IMR-90 (cell line): ENCODE measurements around the gene OR6T1. TPM values are rescaled to one million over a fixed set of nuclear protein-coding genes. Genes with fewer than 3 reads are reported as not detected.

ENCODE experiments used
- ATAC-seq: fragments of 200-7000 bp; cut with Tn5 transposase; 2 replicates; pipeline ENCODE4 v1.9.1; 2020; ENCODE audit warnings: low read depth, mild to moderate bottlenecking, moderate library complexity
- BruUV-seq: library from RNA; stranded (reverse); fragments of 400-500 nt; replicated peaks from 2 replicates; lab custom pipeline; 2021; lab: Mats Ljungman, UMichigan
- CTCF ChIA-PET: fragments of 300-600 bp; formaldehyde crosslinking; extraction: SDS; loops from one replicate; lab custom pipeline; 2021; ENCODE audit warnings: antibody characterized with exemption; lab: Yijun Ruan, JAX
- POLR2A ChIA-PET: fragments of 300-600 bp; sonication (Branson Sonifier 250); formaldehyde crosslinking; loops from one replicate; lab custom pipeline; 2022; ENCODE audit warnings: antibody characterized with exemption; ENCODE audit not compliant: unreplicated experiment; lab: Charles Lee
- DNase-seq: peaks from one replicate; pipeline ENCODE4 v3.0.0; 2013
- H2AFZ ChIP-seq: replicated peaks from 2 replicates; pipeline ENCODE3; 2013; ENCODE audit warnings: low read length, mild to moderate bottlenecking; ENCODE audit not compliant: poor library complexity
- H2AK5ac ChIP-seq: 2 replicates; pipeline ENCODE4 v1.6.1; 2013; ENCODE audit warnings: low read depth, low read length, inconsistent platforms
- H2AK9ac ChIP-seq: replicated peaks from 2 replicates; pipeline ENCODE3; 2013; ENCODE audit warnings: mild to moderate bottlenecking, low read depth, low read length, moderate library complexity; ENCODE audit not compliant: poor library complexity
- H2BK120ac ChIP-seq: 2 replicates; pipeline ENCODE4 v1.6.1; 2013; ENCODE audit warnings: low read depth, low read length, inconsistent platforms
- H2BK15ac ChIP-seq: 3 replicates; pipeline ENCODE4 v1.6.1; 2013; ENCODE audit warnings: low read depth, low read length, inconsistent platforms
- H2BK20ac ChIP-seq: 2 replicates; pipeline ENCODE4 v1.6.1; 2013; ENCODE audit warnings: low read depth, mild to moderate bottlenecking, inconsistent platforms, low read length, moderate library complexity
- H2BK5ac ChIP-seq: 2 replicates; pipeline ENCODE4 v1.6.1; 2013; ENCODE audit warnings: mild to moderate bottlenecking, low read depth, low read length, inconsistent platforms; ENCODE audit not compliant: poor library complexity, severe bottlenecking
- H3K14ac ChIP-seq: replicated peaks from 2 replicates; pipeline ENCODE4 v1.6.1; 2013; ENCODE audit warnings: low read depth, low read length, inconsistent platforms
- H3K18ac ChIP-seq: 2 replicates; pipeline ENCODE4 v1.6.1; 2013; ENCODE audit warnings: low read depth, low read length, control low read depth
- H3K23ac ChIP-seq: 2 replicates; pipeline ENCODE4 v1.6.1; 2013; ENCODE audit warnings: low read depth, low read length, inconsistent platforms
- H3K27ac ChIP-seq: 2 replicates; pipeline ENCODE4 v1.5.1; 2013; ENCODE audit warnings: mild to moderate bottlenecking, control low read depth, low read length; ENCODE audit not compliant: insufficient read depth
- H3K27me3 ChIP-seq: 2 replicates; pipeline ENCODE4 v1.6.1; 2013; ENCODE audit warnings: low read length; ENCODE audit not compliant: control insufficient read depth, insufficient read depth
- H3K36me3 ChIP-seq: 2 replicates; pipeline ENCODE4 v1.6.1; 2013; ENCODE audit warnings: low read length, mixed read lengths; ENCODE audit not compliant: control insufficient read depth, insufficient read depth
- H3K4ac ChIP-seq: 2 replicates; pipeline ENCODE4 v1.6.1; 2013; ENCODE audit warnings: low read depth, low read length, inconsistent platforms
- H3K4me1 ChIP-seq: 2 replicates; pipeline ENCODE4 v1.6.1; 2013; ENCODE audit warnings: low read length, mixed read lengths; ENCODE audit not compliant: control insufficient read depth, insufficient read depth
- H3K4me2 ChIP-seq: 2 replicates; pipeline ENCODE4 v1.6.1; 2013; ENCODE audit warnings: low read depth, mild to moderate bottlenecking, control low read depth, low read length, moderate library complexity
- H3K4me3 ChIP-seq: 2 replicates; pipeline ENCODE4 v1.5.1; 2013; ENCODE audit warnings: low read depth, mild to moderate bottlenecking, control low read depth, low read length, moderate library complexity; ENCODE audit not compliant: insufficient read depth
- H3K56ac ChIP-seq: 2 replicates; pipeline ENCODE4 v1.6.1; 2013; ENCODE audit warnings: low read length, inconsistent platforms; ENCODE audit not compliant: insufficient read depth; ENCODE audit errors: extremely low read depth
- H3K79me1 ChIP-seq, 2 experiments: 2 replicates each; pipeline ENCODE4 v1.6.1; 2013; ENCODE audit warnings: low read length in 2 of 2, inconsistent platforms in 1 of 2, low read depth in 1 of 2
- H3K9ac ChIP-seq: 2 replicates; pipeline ENCODE4 v1.6.1; 2013; ENCODE audit warnings: low read depth, low read length, control low read depth
- H3K9me1 ChIP-seq: 2 replicates; pipeline ENCODE4 v1.6.1; 2013; ENCODE audit warnings: low read length, inconsistent platforms; ENCODE audit not compliant: insufficient read depth
- H3K9me3 ChIP-seq: 2 replicates; pipeline ENCODE4 v1.6.1; 2013; ENCODE audit warnings: low read length; ENCODE audit not compliant: control insufficient read depth, insufficient read depth
- H4K20me1 ChIP-seq: 2 replicates; pipeline ENCODE4 v1.6.1; 2013; ENCODE audit warnings: low read length, inconsistent platforms; ENCODE audit not compliant: insufficient read depth
- H4K5ac ChIP-seq: 2 replicates; pipeline ENCODE4 v1.6.1; 2013; ENCODE audit warnings: mild to moderate bottlenecking, low read depth, low read length, control low read depth
- H4K8ac ChIP-seq, 2 experiments: 2 replicates each; pipeline ENCODE4 v1.6.1; 2013; ENCODE audit warnings: low read depth in 2 of 2, low read length in 2 of 2, control low read depth in 1 of 2, inconsistent platforms in 1 of 2
- H4K91ac ChIP-seq: 2 replicates; pipeline ENCODE4 v1.6.1; 2013; ENCODE audit warnings: low read depth, low read length, inconsistent platforms; ENCODE audit not compliant: insufficient read depth
- BHLHE40 ChIP-seq: fragments of 150-350 bp; IDR thresholded peaks from 2 replicates; pipeline ENCODE4 v1.6.1; 2016; ENCODE audit warnings: mild to moderate bottlenecking, low read depth, low read length
- CEBPB ChIP-seq: IDR thresholded peaks from 2 replicates; pipeline ENCODE4 v1.6.1; 2012; ENCODE audit warnings: low read depth, low read length, improper control_type of control experiment
- CHD1 ChIP-seq: IDR thresholded peaks from 2 replicates; pipeline ENCODE4 v1.6.1; 2012; ENCODE audit warnings: low read depth, low read length, improper control_type of control experiment
- CTCF ChIP-seq: conservative IDR thresholded peaks from 2 replicates; pipeline ENCODE4 v1.5.1; 2012; ENCODE audit warnings: mild to moderate bottlenecking, low read depth, low read length, improper control_type of control experiment
- FOS ChIP-seq: fragments of 150-350 bp; IDR thresholded peaks from 2 replicates; pipeline ENCODE4 v1.6.1; 2016; ENCODE audit warnings: low read depth, low read length
- MAFK ChIP-seq: IDR thresholded peaks from 2 replicates; pipeline ENCODE4 v1.6.1; 2012; ENCODE audit warnings: low read depth, low read length, improper control_type of control experiment
- MAZ ChIP-seq: IDR thresholded peaks from 2 replicates; pipeline ENCODE4 v1.6.1; 2012; ENCODE audit warnings: low read depth, mild to moderate bottlenecking, low read length, improper control_type of control experiment, moderate library complexity, borderline replicate concordance
- MXI1 ChIP-seq: IDR thresholded peaks from 2 replicates; pipeline ENCODE4 v1.6.1; 2012; ENCODE audit warnings: low read depth, mild to moderate bottlenecking, low read length, moderate library complexity, borderline replicate concordance
- NFE2L2 ChIP-seq: fragments of 150-350 bp; IDR thresholded peaks from 2 replicates; pipeline ENCODE4 v1.6.1; 2016; ENCODE audit warnings: low read depth, mild to moderate bottlenecking, low read length
- POLR2A ChIP-seq: IDR thresholded peaks from 2 replicates; pipeline ENCODE4 v1.6.1; 2012; ENCODE audit warnings: mild to moderate bottlenecking, low read depth, low read length
- RAD21 ChIP-seq: IDR thresholded peaks from 2 replicates; pipeline ENCODE4 v1.6.1; 2012; ENCODE audit warnings: low read length, improper control_type of control experiment
- RCOR1 ChIP-seq: IDR thresholded peaks from 2 replicates; pipeline ENCODE4 v1.6.1; 2012; ENCODE audit warnings: mild to moderate bottlenecking, low read length, improper control_type of control experiment; ENCODE audit not compliant: insufficient replicate concordance
- RFX5 ChIP-seq: IDR thresholded peaks from 2 replicates; pipeline ENCODE4 v1.8.0; 2012; ENCODE audit warnings: low read depth, mild to moderate bottlenecking, low read length, moderate library complexity
- SMC3 ChIP-seq: fragments of 150-350 bp; IDR thresholded peaks from 2 replicates; pipeline ENCODE4 v1.6.1; 2016; ENCODE audit warnings: low read depth, mild to moderate bottlenecking, antibody characterized with exemption, low read length, moderate library complexity
- WGBS, 2 experiments: methylation state at CpG; one replicate each; pipeline versions ENCODE4 v1.1.5 to v1.1.7; 2013; ENCODE audit warnings: missing lambda C conversion rate in 2 of 2; ENCODE audit not compliant: insufficient read length in 1 of 2; ENCODE audit errors: extremely low coverage in 2 of 2; 5-methylcytosine and 5-hydroxymethylcytosine counted together
- dilution Hi-C: fragments of 300-500 bp; cut with HindIII; formaldehyde crosslinking; loops from one replicate; pipeline ENCODE4 v1.14.3; 2018; ENCODE audit warnings: low sequenced_read_pairs; ENCODE audit not compliant: unreplicated experiment
- in situ Hi-C: fragments of 300-500 bp; cut with MboI; formaldehyde crosslinking; loops from 3 replicates; pipeline ENCODE4 v1.14.3; 2019; ENCODE audit warnings: low sequenced_read_pairs, inconsistent platforms, mixed read lengths
- intact Hi-C: fragments of 100-400 bp; cut with micrococcal nuclease; formaldehyde crosslinking; loops from 2 replicates; pipeline ENCODE4 v1.10.0; 2022
- polyA plus RNA-seq, 3 experiments: library from polyadenylated mRNA; depleted of rRNA; stranded (reverse); fragments of >200 nt; gene quantifications; 2 replicates each; pipeline ENCODE4 v1.2.3, GENCODE V29; 2012; ENCODE audit warnings: low replicate concordance in 1 of 3
- total RNA-seq: library from RNA; depleted of rRNA; stranded (reverse); fragments of >200 nt; gene quantifications from 2 replicates; pipeline ENCODE4 v1.2.3, GENCODE V29; 2012
- TF ChIP-seq, protein P1 (sequence below): fragments of 150-350 bp; IDR thresholded peaks from 2 replicates; pipeline ENCODE4 v1.6.1; 2017; ENCODE audit warnings: mild to moderate bottlenecking, antibody characterized with exemption, low read length, low read depth
- TF ChIP-seq, protein P2 (sequence below): fragments of 150-350 bp; IDR thresholded peaks from 2 replicates; pipeline ENCODE4 v1.6.1; 2016; ENCODE audit warnings: low read depth, mild to moderate bottlenecking, low read length, moderate library complexity, borderline replicate concordance

The OR6T1 gene
- total and polyA plus RNA-seq, 2 of the 4 experiments (the other 2 are of a cell fraction), result not detected

- DNase-seq (no peak), ATAC-seq (no peak)
Measured at GRCh38 chr11:123905826-123906225, 37.8 kb downstream of the OR6T1 start.

More at GRCh38 chr11:123905826-123906225, 37.8 kb downstream of the OR6T1 start:
- Histone ChIP-seq H3K23ac (no peak overlapping the region), H3K18ac (no peak overlapping the region), H3K36me3 (no peaks in the 10 kb centered on the region), H2AFZ (no peak overlapping the region), H2BK5ac (no peak overlapping the region), H3K9ac (no peak overlapping the region), H2BK20ac (no peak overlapping the region), H2AK9ac (no peak overlapping the region), H3K4ac (no peak overlapping the region), H2AK5ac (no peak overlapping the region), H2BK15ac (no peak overlapping the region), H3K9me1 (no peaks in the 10 kb centered on the region), H3K4me3 (no peak overlapping the region), H3K4me1 (no peaks in the 10 kb centered on the region), H3K14ac (no peak overlapping the region), H4K5ac (no peak overlapping the region), H3K9me3 (peaks cover 5% of the 10 kb centered on the region; the same call in 1 of the 2 replicates), H3K27me3 (no peaks in the 10 kb centered on the region), H4K8ac (no peak overlapping the region), H3K79me1 (no peaks in the 10 kb centered on the region), H4K20me1 (no peaks in the 10 kb centered on the region), H4K91ac (no peak overlapping the region), H3K27ac (no peak overlapping the region), H3K4me2 (no peak overlapping the region), H3K56ac (no peak overlapping the region), H2BK120ac (no peak overlapping the region)
- ChIA-PET CTCF (no interaction called here), POLR2A (interaction anchor here (0.6 kb wide), 1 partner anchor 638 kb away, joined by 4 read pairs; no protein-coding TSS in a partner anchor)
- WGBS, 2 experiments, result no CpG with 5 or more reads among the region's 3 CpGs
- intact Hi-C loops (no loop called here), in situ Hi-C loops (no loop called here), dilution Hi-C loops (no loop called here)
- BruUV-seq, result no TSS peak
- no peak for TF ChIP-seq RCOR1
- TF ChIP-seq MAFK, result no peak
- no peak for TF ChIP-seq POLR2A
- TF ChIP-seq, protein P1, sequence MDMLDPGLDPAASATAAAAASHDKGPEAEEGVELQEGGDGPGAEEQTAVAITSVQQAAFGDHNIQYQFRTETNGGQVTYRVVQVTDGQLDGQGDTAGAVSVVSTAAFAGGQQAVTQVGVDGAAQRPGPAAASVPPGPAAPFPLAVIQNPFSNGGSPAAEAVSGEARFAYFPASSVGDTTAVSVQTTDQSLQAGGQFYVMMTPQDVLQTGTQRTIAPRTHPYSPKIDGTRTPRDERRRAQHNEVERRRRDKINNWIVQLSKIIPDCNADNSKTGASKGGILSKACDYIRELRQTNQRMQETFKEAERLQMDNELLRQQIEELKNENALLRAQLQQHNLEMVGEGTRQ, result no peak
- TF ChIP-seq BHLHE40, result no peak
- no peak for TF ChIP-seq CHD1
- no peak for TF ChIP-seq NFE2L2
- TF ChIP-seq CTCF, result no peak
- TF ChIP-seq FOS, result no peak
- TF ChIP-seq RAD21, result no peak
- no peak for TF ChIP-seq CEBPB
- TF ChIP-seq MAZ, result no peak
- TF ChIP-seq, protein P2, sequence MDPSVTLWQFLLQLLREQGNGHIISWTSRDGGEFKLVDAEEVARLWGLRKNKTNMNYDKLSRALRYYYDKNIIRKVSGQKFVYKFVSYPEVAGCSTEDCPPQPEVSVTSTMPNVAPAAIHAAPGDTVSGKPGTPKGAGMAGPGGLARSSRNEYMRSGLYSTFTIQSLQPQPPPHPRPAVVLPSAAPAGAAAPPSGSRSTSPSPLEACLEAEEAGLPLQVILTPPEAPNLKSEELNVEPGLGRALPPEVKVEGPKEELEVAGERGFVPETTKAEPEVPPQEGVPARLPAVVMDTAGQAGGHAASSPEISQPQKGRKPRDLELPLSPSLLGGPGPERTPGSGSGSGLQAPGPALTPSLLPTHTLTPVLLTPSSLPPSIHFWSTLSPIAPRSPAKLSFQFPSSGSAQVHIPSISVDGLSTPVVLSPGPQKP, result no peak
- TF ChIP-seq MXI1, result no peak
- no peak for TF ChIP-seq RFX5
- no peak for TF ChIP-seq SMC3
